HG03135 (cell line): ENCODE results near the gene SERPINB10.

Experiments
- ATAC-seq: cut with Tn5 transposase; IDR thresholded peaks from one replicate; pipeline ENCODE4 v1.9.1; 2021; ENCODE audit warnings: mild to moderate bottlenecking, moderate library complexity; ENCODE audit not compliant: unreplicated experiment

The SERPINB10 gene, protein sequence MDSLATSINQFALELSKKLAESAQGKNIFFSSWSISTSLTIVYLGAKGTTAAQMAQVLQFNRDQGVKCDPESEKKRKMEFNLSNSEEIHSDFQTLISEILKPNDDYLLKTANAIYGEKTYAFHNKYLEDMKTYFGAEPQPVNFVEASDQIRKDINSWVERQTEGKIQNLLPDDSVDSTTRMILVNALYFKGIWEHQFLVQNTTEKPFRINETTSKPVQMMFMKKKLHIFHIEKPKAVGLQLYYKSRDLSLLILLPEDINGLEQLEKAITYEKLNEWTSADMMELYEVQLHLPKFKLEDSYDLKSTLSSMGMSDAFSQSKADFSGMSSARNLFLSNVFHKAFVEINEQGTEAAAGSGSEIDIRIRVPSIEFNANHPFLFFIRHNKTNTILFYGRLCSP

DNA sequence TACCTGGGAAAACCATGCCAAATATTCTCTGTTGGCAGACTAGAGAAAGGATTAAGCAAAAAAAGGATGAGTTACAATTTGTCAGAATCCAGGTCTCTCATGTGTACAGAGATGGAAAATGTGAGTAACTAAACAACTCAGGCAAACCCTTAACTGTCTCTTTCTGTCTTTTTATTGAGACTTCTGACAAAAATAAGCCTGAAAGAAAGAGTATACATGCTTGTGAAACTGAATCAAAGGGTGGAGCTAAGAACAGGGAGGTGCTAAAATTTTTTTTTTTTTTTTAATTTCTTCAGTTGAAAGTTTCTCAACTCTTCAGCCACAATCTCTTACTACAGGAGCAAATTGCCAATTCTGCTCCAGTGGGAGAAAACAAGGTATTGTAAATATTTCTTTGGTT lies at the start of gene SERPINB10:
TSS of gene SERPINB10 (plus strand) at position 295 of the 400 bp plus-strand sequence. CDS start 7,553 bp downstream, outside the sequence.
- ATAC-seq, result peak; percentile 60

GRCh38 chr18:63858456-63858855 lies 49.3 kb upstream of the SERPINB10 start:
- ATAC-seq, result no peak

DNA sequence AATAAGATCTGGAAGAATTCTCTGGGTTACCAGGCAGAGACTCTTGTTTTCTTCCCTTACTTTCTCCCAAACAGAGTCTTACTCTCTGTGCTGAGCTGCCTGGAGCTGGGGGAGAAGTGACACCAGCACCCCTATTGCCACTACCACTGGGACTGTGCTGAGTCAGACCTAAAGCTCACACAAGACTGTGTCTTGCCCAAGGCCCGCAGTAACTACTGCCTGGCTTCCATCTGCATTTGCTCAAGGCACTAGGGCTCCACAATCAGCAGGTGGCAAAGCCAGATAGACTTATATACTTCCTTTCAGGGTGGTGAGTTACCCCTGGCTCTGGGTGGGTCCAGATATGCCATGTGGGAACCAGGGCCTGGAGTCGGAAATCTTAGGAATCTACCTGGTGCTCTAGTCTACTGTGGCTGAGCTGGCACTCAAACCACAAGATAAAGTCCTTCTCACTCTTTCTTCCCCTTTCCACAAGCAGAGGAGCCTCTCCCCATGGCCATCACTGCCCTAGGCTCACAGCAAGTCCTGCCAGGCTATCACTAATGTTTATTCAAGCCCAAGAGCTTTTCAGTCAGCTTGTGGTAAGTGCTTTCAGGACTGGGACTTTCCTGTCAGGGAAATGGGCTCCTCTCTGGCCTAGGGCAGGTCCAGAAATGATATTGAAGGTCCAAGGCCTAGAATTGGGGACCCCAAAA lies 47.8 kb upstream of the SERPINB10 start:
- no peak for ATAC-seq

DNA sequence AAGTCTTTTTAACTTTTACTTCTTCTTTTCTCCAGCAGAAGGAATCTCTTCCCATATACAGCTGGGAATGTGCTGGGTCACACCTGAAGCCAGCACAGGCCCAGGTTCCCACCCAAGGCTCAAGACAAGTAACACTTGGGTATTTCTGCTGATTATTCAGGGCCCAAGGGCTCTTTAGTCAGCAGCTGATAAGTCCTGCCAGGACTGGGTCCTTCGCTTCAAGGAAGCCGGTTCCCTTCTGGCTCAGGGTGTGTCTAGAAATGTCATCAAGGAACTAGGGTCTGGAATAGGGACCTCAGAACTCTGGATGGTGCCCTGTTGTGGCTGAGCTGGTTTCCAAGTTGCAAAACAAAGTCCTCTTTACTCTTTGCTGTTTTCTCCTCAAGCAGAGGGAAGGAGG lies 47.2 kb upstream of the SERPINB10 start:
- no peak for ATAC-seq

DNA sequence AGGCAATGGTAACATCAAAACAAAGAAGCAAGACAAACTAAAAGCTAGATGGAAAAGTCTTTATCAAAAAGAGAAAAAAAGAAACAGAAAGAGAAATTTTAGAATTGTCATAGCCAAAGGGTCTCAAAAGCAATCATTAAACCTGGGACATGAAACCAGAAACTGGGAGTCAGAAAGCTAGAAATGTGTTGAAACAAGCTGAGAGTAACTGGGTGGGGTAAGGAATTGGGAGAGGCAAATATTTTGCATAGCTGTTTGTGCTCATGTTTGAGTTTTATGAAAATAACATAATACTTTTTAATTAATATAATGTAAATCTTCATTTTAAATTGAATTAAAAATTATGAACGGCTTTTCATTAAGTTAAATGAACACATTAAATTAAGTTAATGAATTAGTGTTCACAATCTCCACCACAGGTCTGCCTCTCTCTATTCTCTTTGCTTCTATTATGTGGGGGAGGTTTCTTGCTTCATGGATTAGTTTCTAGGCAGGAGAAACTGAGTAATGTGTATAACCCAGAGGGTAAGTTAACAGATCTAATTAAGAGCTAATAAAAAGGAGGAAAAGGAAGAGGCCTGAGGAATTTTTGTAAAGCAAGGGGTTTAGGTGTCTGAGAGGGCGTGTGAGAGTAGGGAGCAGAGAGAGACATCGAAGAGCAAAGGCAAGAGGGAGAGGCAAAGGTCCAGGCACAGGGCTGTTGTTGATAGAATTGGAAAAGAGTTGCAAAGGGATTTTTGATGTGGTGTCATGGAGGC lies 40.2 kb upstream of the SERPINB10 start:
- no peak for ATAC-seq

- no peak for ATAC-seq
Observed at GRCh38 chr18:63868546-63868945, 39.2 kb upstream of the SERPINB10 start.

GRCh38 chr18:63869374-63869773 lies 38.4 kb upstream of the SERPINB10 start:
- ATAC-seq, result no peak

DNA sequence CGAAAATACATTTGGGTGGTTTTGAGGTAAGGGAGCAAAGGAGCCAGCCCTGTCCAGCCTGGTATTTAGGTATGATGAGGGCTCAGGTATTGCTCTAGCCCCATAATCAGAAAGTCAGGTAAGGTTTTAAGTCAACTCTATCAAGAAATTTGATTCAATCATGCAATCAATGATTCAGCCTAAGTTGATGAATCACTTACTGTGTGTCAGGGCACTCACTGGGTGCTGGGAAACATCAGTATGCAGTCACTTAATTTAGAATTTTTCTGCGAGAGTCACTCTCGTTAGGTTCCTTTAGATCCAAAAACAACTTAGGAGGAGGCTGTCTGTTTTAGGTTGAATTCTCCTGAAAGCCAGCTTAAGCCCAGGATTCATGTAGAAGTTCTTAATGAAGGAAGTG lies 37.9 kb upstream of the SERPINB10 start:
- ATAC-seq, result no peak

- no peak for ATAC-seq
Observed at GRCh38 chr18:63871836-63872235, 35.9 kb upstream of the SERPINB10 start.

GRCh38 chr18:63872586-63872985 lies 35.2 kb upstream of the SERPINB10 start:
- no peak for ATAC-seq

DNA sequence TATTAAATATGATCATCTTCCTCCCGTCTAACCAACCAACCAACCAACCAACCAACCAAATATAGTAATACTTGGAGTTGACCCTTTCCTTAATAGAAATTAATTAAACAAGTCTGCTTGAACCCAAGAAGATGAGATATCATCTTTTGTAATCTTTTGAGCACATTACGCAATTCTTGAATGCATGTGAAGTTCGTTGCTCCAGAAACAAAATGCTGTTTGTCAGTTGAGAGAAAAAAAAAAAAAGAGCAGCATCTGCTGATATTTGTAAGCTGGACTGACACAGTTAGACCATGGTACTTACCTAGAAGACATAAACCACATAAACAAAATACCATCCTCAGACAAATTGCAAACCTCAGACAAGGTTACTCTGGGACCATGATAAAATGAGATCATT lies 29.4 kb upstream of the SERPINB10 start:
- ATAC-seq, result no peak

DNA sequence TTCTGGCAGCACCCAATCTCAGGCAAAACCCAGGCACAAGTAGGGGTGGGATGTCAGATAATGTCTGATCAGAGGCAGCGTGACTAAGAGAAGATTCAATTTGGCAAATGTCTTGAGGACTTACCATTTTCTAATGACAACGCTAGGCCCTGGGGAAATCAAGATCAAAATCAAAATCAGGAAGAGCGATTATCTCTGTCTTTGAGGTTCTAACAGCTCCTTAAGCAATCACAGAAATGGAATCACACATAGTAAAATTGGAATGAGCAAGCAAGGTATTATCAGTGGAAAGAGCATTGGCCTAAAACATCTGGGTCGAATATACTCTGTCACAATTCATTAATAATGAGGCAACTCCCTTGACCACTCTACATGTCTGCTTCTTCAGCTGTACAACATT lies 28.8 kb upstream of the SERPINB10 start:
- no peak for ATAC-seq

GRCh38 chr18:63879709-63880108 lies 28.0 kb upstream of the SERPINB10 start:
- ATAC-seq, result no peak

DNA sequence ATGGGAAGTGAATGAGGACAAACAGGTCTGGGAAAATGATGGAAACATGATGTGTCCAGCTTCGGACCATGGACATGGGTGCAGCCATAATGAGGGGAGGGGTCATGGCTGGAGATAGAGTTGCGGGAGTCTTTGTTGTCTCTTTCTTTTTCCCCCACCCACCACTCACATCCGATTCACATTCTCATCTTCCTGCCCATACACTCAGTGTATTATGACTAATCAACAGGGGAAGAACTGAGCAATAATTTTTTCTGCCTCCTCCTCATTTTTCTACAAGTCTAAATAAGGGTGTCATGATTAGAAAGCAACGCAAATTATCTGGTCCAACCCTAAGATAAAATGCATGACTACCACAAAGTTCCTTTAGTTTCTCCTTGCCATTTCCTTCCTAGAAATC lies 25.9 kb upstream of the SERPINB10 start:
- ATAC-seq, result no peak

- ATAC-seq, result no peak
Observed at GRCh38 chr18:63882333-63883141, 25.2 kb upstream of the SERPINB10 start.

GRCh38 chr18:63883617-63884016 lies 24.1 kb upstream of the SERPINB10 start:
- ATAC-seq, result no peak

DNA sequence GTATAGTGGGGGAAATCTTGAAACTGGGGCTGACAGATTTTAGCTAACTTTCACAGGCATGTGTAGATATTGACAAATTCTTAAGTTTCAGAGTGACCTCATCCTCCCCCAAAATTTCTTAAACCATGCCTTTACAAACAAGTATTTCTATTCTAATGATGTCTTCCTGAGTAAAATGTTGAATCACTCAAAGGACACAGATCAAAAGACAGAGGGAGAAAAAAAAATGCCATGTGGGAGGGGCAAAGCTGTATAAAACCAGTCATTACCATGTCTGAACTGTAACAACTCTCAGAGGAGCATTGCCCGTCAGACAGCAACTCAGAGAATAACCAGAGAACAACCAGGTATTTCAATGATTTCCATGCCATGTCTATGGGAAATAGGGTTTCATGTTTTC lies 20.3 kb upstream of the SERPINB10 start, which contains the start of gene SERPINB2:
TSS of gene SERPINB2 (plus strand) at position 282 of the 400 bp plus-strand sequence. CDS start 3,740 bp downstream, outside the sequence.
- ATAC-seq, result no peak

DNA sequence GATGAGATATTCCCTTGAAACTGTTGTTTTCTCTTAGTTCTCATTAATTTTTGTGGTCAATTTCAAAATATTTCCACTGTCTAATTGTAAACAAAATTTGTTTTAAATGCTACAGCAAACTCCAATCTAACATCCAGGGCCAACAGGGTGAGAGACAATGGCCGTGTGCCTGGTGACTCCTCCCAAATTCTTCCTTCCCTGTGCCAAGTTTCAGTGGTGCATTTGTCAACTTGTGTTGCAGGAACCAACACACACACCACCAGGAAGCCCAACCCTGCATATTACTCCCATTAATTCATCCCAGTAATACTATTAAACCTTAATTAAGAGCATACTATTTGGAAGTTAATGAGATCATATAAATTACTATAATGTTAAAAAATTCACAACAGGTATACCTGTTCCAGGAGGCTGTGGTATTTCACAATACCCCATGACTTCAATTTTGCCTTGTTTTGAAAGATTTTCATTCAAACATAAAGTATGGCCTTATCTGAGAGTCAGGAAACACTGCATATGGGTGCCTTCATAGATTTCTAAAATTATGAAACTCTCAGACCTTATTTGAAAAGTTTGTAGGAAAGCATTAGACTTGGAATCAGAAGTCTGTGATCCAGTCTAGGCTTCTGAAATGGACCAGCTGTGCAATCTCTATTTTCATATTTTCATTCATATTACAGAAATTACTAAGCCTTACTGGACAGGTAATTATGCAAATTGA lies 19.1 kb upstream of the SERPINB10 start:
- no peak for ATAC-seq

DNA sequence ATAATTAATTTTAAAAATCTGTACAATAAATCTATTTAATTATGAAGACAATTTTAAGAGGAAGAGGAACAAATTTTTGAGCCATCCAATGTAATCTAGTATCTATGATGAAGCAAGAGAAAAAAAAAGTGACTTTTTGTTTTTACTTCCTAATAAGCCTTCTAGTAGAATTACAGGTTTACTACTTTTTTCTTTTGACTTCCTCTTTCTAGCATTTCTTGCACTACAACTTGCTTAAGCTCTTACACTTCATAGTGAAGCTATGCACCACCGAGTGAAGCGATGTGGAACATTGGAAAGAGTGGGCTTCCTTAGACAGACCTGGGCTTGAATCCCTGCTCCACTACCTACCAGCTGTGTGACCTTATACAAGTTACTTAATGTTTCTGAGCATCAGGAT lies 18.1 kb upstream of the SERPINB10 start:
- ATAC-seq, result no peak
